Spinal cord (tissue), 10 donors: Measurements from ENCODE around the gene MEMO1. TPM values are rescaled to one million over a fixed set of nuclear protein-coding genes. Genes with fewer than 3 reads are reported as not detected.
"Not testable (repeated sequence)": the region's sequence is repeated elsewhere in the genome, so short reads cannot be mapped to it uniquely, and the experiment has no call there.

Source experiments
- DNase-seq, 6 donors: peaks; one replicate each; pipeline versions ENCODE4 v3.0.0 to v3.0.0-alpha.2; 2013 to 2015; ENCODE audit warnings: low spot score in 6 of 6, low read depth in 4 of 6
- H3K27ac ChIP-seq: one replicate; pipeline ENCODE4 v1.5.1; 2013; ENCODE audit warnings: low read depth, low read length, control low read depth
- H3K27me3 ChIP-seq: one replicate; pipeline ENCODE4 v1.6.1; 2013; ENCODE audit warnings: low read length; ENCODE audit not compliant: control insufficient read depth, insufficient read depth
- H3K36me3 ChIP-seq: one replicate; pipeline ENCODE4 v1.6.1; 2013; ENCODE audit warnings: low read length; ENCODE audit not compliant: control insufficient read depth, insufficient read depth
- H3K4me1 ChIP-seq: one replicate; pipeline ENCODE4 v1.6.1; 2013; ENCODE audit warnings: low read length; ENCODE audit not compliant: control insufficient read depth, insufficient read depth
- H3K4me3 ChIP-seq: one replicate; pipeline ENCODE4 v1.5.1; 2013; ENCODE audit warnings: low read depth, low read length, control low read depth
- H3K9me3 ChIP-seq: one replicate; pipeline ENCODE4 v1.6.1; 2013; ENCODE audit warnings: low read length; ENCODE audit not compliant: control insufficient read depth, insufficient read depth
- WGBS: methylation state at CpG from one replicate; pipeline ENCODE4 v1.1.5; 2013; ENCODE audit warnings: missing lambda C conversion rate; ENCODE audit not compliant: insufficient coverage; 5-methylcytosine and 5-hydroxymethylcytosine counted together
- polyA plus RNA-seq, 2 donors: library from polyadenylated mRNA; unstranded; fragments of 120-200 nt; gene quantifications; one replicate each; pipeline ENCODE4 v1.2.1, GENCODE V29; 2013; ENCODE audit not compliant: insufficient read length in 2 of 2
- total RNA-seq, 2 donors: library from RNA; depleted of rRNA in 1 of 2; stranded (reverse); fragments of 120-200 nt in 1 of 2; fragments of >200 nt in 1 of 2; gene quantifications; one replicate each; pipeline versions ENCODE4 v1.2.3 to v1.2.4, GENCODE V29; 2013 to 2014
- donor health status: healthy.

MEMO1 gene
- total and polyA plus RNA-seq, 4 donors, result 32.7 to 49.0 (median 45.1) TPM

DNA sequence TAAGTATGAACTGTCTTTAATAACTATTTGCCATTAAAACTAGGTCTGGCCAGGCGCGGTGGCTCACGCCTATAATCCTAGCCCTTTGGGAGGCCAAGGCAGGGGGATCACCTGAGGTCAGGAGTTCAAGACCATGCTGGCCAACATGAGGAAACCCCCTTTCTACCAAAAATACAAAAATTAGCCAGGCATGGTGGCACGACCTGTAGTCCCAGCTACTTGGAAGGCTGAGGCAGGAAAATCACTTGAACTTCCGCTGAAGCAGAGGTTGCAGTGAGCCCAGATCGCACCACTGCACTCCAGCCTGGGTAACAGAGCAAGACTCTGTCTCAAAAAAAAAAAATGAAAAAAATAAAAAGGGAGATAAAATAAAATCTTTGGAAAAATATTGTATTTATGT is 44.4 kb downstream of the MEMO1 start:
- WGBS, result 88% methylated on average over 2 of the region's 6 CpGs
- not testable (repeated sequence) for H3K27ac ChIP-seq, H3K27me3 ChIP-seq, H3K4me3 ChIP-seq, H3K36me3 ChIP-seq, H3K4me1 ChIP-seq, DNase-seq, H3K9me3 ChIP-seq

DNA sequence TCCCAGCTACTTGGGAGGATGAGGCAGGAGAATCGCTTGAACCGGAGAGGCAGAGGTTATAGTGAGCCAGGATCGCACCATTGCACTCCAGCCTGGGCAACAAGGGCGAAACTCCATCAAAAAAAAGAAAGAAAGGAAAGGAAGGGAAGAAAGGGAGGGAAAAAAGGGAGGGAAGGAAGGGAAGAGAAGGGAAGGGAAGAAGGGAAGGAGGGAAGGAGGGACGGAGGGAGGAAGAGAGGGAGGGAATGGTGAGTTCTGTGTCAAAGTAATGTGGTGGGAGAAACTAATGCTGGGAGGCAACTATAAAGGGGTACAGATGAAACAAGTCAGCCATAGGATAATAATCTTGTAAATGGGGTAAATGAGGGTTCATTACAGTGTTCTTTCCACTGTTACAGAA is 45.7 kb downstream of the MEMO1 start:
- no peak overlapping the region for H3K4me3 ChIP-seq
- no peaks in the 10 kb centered on the region for H3K4me1 ChIP-seq
- no peaks in the 10 kb centered on the region for H3K27me3 ChIP-seq
- peaks cover 3% of the 10 kb centered on the region for H3K36me3 ChIP-seq
- H3K9me3 ChIP-seq, result no peaks in the 10 kb centered on the region
- no peak for DNase-seq
- 97% methylated on average over 5 of the region's 5 CpGs for WGBS
- H3K27ac ChIP-seq, result no peak overlapping the region

DNA sequence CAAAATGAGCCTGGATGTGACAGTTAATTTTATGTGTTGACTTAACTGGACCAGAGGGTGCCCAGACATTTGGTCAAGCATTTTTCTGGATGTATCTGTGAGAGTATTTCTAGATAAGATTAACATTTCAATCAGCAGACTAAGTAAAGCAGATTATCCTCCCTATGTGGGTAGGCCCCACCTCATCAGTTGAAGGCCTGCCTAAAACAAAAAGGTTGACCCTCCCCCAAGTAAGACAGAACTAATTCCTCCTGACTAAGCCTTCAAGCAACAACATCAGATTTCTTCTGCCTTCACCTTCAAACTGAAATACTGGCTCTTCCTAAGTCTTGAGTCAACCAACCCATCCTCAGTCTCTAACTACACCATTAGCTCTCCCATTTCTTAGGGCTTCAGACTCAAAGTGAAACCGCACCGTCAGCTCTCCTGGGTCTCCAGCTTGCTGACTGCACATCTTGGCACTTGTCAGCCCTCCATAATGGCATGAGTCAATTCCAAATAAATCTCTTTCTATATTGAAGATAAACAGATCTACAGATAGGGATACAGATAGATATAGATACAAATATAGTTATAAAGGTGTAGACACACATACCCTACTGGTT is 47.9 kb downstream of the MEMO1 start:
- no peaks in the 10 kb centered on the region for H3K4me1 ChIP-seq
- no CpG with 5 or more reads among the region's 2 CpGs for WGBS
- no peak for DNase-seq
- H3K36me3 ChIP-seq, result peaks cover 3% of the 10 kb centered on the region
- H3K4me3 ChIP-seq, result no peak overlapping the region
- H3K27ac ChIP-seq, result no peak overlapping the region
- no peaks in the 10 kb centered on the region for H3K9me3 ChIP-seq
- H3K27me3 ChIP-seq, result no peaks in the 10 kb centered on the region

DNA sequence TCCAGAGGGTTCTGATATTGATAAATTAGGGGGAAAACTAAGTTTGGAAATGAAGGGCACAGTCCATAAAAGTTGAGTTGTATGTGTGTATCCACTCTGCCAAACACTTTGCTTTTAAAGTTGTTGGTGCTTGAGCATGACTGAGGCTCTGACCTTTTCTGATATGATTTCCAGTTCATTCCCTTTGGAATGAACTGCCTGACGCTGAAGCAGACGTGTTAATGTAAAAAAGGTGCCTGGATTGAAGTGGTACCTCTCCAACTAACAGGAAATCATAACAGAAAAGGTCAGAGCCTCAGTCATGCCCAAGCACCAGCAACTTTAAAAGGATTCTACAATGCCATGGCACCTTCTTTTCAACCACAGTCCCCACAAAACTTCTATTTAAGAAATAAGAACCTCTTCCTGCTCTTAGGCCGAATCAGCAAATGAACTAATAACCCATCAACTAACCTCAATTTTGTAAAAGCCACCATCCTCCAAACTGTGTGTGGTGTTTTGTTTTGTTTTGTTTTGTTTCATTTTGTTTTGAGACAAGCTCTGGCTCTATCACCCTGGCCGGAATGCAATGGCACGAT is 52.6 kb downstream of the MEMO1 start:
- no peak overlapping the region for H3K27ac ChIP-seq
- no peaks in the 10 kb centered on the region for H3K36me3 ChIP-seq
- H3K4me3 ChIP-seq, result no peak overlapping the region
- no peaks in the 10 kb centered on the region for H3K9me3 ChIP-seq
- H3K27me3 ChIP-seq, result no peaks in the 10 kb centered on the region
- no peak for DNase-seq
- WGBS, result 100% methylated on average over 1 of the region's 5 CpGs
- no peaks in the 10 kb centered on the region for H3K4me1 ChIP-seq

DNA sequence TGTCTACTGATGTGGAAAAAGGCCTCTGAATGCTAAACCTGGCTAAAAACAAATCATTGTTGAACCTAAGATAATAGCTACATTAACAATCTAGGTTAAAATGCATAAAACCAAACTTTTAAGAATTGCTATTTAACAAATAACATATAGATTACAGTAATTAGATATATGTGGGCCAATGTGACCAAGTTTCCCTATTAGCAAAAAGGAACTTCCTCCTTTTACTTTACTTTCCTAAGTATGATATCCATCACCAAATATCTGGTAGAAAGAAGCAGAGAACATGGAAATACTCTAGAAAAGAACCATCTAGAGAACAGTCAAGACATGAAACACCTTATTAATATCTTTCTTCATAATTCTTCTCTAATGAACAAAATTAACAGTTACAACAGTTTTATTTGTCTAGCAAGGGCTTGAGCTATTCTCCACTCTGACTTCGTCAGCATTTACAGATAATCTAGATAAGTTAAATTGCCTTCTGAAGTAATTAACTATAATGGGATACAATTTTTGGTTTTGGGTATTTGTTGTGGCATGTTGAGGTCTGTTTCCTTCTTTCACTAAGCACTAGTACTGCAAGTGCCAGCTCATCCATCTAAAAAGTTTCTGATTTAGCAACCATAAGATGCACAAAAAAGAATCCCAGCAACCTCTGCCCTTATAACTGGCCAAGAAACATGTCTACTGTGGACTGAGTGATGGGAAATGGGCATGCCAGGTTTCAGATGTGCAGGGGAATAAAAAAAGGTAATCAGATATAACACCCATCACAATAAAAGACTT is 53.3 kb downstream of the MEMO1 start:
- no CpG with 5 or more reads among the region's 1 CpG for WGBS
- Histone ChIP-seq H3K27ac (no peak overlapping the region), H3K27me3 (no peaks in the 10 kb centered on the region), H3K4me1 (no peaks in the 10 kb centered on the region), H3K36me3 (no peaks in the 10 kb centered on the region), H3K9me3 (no peaks in the 10 kb centered on the region), H3K4me3 (no peak overlapping the region)
- no peak for DNase-seq

DNA sequence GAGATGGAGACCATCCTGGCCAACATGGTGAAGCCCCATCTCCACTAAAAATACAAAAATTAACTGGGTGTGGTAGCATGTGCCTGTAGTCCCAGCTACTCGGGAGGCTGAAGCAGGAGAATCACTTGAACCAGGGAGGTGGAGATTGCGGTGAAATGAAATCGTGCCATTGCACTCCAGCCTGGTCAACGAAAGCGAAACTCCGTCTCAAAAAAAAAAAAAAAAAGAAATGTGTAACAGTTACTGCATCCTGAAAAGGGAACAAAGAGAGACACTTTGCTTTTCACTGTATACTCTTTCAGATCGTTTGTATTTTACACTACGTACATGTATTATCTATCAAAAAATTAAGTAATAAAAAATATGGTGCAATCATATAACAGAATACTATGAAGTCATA is 53.9 kb downstream of the MEMO1 start:
- H3K4me1 ChIP-seq, H3K27me3 ChIP-seq, H3K9me3 ChIP-seq, H3K4me3 ChIP-seq, DNase-seq, H3K36me3 ChIP-seq, H3K27ac ChIP-seq: not testable (repeated sequence)
- no CpG with 5 or more reads among the region's 8 CpGs for WGBS

DNA sequence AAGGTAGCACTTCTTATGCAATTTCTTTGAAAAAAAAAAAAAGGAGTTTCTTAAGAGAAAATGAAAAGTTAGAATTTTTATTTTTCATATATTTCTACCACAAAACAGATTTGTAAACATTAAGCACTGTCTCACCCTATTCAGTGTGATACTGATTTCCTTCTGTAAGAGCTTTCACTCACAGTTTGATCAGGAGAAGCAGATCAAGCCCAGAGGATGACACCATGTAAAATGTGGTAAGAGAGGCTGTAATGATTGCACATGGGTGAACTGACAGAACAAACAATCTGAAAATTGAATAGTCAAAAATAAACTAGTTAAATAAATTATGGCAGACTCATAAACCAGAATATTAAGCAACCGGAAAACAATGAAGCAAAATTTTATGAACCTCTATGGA is 54.5 kb downstream of the MEMO1 start:
- Histone ChIP-seq H3K27ac (no peak overlapping the region), H3K4me3 (no peak overlapping the region), H3K4me1 (no peaks in the 10 kb centered on the region), H3K27me3 (no peaks in the 10 kb centered on the region), H3K36me3 (no peaks in the 10 kb centered on the region), H3K9me3 (no peaks in the 10 kb centered on the region)
- DNase-seq, result no peak
- WGBS, result no CpG with 5 or more reads among the region's 1 CpG

DNA sequence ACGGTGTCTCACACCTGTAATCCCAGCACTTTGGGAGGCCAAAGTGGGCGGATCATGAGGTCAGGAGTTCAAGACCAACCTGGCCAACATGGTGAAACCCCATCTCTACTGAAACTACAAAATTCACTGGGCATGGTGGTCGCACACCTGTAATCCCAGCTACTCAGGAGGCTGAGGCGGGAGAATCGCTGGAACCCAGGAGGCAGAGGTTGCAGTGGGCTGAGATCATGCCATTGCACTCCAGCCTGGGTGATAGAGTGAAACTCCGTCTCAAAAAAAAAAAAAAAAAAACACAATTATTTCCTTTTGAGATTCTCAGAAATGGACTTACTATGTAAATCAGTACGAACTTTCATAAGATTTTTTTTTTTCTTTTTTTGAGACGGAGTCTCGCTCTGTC is 57.7 kb downstream of the MEMO1 start:
- 98% methylated on average over 7 of the region's 9 CpGs for WGBS
- not testable (repeated sequence) for H3K9me3 ChIP-seq, DNase-seq, H3K27me3 ChIP-seq, H3K4me1 ChIP-seq, H3K36me3 ChIP-seq, H3K4me3 ChIP-seq, H3K27ac ChIP-seq

DNA sequence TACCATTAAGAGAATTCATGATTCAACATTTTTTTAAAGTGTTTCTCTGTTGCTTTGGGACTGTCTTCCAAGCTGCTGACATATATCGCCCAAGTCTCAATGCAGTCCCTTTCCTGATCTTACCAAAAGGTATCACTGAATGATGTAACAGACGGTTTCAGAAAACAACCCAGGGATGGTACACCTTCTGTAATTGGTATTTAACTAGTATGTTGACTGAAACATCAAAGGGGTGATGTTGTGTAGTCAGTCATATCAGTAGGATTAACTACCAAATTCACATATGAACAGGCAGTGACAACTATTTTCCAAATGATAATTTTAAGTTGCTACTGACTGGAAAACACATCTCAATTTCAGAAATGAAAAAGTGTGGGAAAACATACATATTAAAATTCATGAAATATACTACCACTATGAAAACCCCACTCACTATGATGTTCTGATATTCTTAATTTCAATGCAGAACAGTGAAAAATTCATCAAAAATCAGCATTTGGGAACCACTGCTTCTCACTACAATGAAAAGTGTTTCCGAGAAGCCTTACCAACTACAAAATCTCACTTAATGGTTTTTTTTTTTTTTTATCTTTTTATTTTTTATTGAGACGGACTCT is 59.8 kb downstream of the MEMO1 start:
- WGBS, result no CpG with 5 or more reads among the region's 4 CpGs
- Histone ChIP-seq H3K27ac (no peak overlapping the region), H3K9me3 (no peaks in the 10 kb centered on the region), H3K27me3 (no peaks in the 10 kb centered on the region), H3K4me1 (no peaks in the 10 kb centered on the region), H3K4me3 (no peak overlapping the region), H3K36me3 (no peaks in the 10 kb centered on the region)
- no peak for DNase-seq
